Measurements from ENCODE around the gene STYX.
A peak's percentile ranks its signal among the peaks of the same experiment; 100 is the strongest.

STYX gene

DNA sequence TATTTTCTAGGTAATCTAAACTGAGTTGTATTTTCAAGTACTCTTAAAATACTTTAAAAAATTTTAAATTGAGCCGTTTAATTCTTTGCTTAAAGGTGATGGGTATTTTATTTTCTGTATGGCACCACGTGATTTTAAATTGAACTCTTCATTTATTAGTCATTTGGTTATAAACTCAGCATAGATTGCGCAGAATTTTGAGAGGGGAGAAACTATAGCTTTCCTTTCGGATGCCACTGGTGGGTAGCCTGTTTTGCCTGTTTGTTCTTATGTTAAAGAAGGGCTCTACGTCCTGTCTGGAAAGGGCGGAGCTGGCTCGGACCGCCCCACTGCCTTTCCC, 411 bp upstream of the STYX start:
- no peak overlapping the region for H3K4me3 ChIP-seq (ENCODE audit: low read depth, low read length)
- TF ChIP-seq, protein P1, sequence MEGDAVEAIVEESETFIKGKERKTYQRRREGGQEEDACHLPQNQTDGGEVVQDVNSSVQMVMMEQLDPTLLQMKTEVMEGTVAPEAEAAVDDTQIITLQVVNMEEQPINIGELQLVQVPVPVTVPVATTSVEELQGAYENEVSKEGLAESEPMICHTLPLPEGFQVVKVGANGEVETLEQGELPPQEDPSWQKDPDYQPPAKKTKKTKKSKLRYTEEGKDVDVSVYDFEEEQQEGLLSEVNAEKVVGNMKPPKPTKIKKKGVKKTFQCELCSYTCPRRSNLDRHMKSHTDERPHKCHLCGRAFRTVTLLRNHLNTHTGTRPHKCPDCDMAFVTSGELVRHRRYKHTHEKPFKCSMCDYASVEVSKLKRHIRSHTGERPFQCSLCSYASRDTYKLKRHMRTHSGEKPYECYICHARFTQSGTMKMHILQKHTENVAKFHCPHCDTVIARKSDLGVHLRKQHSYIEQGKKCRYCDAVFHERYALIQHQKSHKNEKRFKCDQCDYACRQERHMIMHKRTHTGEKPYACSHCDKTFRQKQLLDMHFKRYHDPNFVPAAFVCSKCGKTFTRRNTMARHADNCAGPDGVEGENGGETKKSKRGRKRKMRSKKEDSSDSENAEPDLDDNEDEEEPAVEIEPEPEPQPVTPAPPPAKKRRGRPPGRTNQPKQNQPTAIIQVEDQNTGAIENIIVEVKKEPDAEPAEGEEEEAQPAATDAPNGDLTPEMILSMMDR (IDR thresholded peaks at IDR 0.05; ENCODE audit: borderline replicate concordance, insufficient read depth, low read depth, low read length): no peak

DNA sequence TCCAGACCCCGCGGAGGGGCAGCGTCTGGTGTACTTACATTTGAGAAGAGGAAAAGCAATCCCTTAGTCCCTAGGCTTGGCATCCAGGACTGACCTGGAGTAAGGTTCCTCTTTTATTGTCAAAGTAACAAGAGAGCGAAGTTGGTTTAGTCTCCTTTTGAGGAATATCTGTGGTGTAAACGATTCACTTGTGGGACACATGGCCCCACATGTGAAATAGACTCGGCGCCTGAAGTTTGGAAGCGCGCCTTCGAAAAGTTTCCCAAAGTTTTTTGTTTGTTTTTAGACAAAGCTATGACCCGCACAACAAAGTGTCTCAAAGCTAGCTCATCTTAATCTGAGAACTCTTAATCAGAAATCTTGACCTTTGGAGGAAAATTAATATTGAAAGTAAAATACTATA, 744 bp downstream of the STYX start:
- TF ChIP-seq, protein P1 (IDR thresholded peaks at IDR 0.05; ENCODE audit: borderline replicate concordance, insufficient read depth, low read depth, low read length): no peak
- H3K4me3 ChIP-seq (ENCODE audit: low read depth, low read length): peak overlapping the region; percentile 77

DNA sequence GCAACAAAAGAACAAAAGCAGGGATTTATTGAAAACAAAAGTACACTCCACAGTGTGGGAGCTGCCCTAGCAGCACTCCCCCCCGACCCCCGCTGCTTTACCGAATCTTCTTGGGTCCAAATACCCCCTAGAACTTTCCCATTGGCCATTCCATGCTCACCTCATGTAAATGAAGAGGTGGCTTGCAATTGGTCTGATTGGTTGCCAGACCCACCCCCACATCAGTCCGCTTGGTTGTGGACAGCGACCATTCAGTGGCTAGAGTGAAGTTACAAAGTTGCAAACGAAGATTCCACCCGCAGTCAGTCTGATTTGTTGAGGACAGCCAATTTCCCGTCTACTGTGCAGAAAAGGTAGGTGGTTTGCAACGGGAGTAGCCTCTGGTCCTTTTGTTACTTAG, 3.9 kb downstream of the STYX start:
- no peak overlapping the region for H3K4me3 ChIP-seq (ENCODE audit: low read depth, low read length)
- TF ChIP-seq, protein P1 (IDR thresholded peaks at IDR 0.05; ENCODE audit: borderline replicate concordance, insufficient read depth, low read depth, low read length): no peak

DNA sequence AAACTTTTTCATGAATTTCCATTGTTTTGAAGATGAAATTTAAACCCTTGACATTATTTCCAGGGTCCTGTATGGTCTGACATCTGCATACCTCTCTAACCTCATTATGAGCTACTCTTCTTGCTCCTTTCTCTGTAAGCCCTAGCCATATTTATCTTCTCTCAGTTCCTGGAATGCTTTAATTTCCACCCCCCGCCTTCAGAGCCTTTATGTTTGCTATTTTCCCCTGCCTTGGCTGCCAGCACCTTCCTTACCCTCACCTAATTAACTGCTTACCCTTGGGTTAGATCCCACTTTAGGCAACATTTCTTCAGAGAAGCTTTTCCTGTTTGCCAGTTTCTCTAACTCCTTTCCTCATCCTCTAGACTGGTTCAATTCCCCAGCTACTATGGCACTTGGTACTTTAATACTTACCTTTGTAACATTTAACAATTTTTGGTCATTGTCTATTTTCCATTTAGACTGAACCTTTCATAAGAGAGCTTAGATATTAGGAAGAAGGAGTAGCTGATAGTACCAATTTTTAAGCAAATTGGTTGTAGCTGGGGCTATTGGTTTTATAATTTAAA, 6.0 kb downstream of the STYX start:
- TF ChIP-seq, protein P1 (IDR thresholded peaks at IDR 0.05; ENCODE audit: borderline replicate concordance, insufficient read depth, low read depth, low read length): no peak
- no peak overlapping the region for H3K4me3 ChIP-seq (ENCODE audit: low read depth, low read length)

DNA sequence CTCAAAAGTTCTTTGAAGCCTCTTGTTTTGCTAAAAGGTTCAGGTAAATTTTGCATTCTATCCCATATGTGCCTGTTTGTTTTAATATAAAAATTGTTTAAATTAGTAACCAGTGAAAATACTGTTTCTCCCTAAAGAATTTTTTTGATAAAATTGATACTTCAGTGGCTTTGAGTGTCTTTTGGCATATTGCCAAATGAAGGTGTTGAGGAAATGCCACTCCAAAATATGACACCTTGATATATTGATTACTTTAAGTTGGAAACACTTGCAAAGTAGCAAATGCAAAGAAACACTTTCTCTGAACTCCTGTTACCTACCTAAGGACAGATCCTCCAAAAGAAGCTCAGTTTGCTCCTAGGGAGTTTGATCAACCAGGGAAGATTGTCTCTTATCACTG, 8.4 kb downstream of the STYX start:
- TF ChIP-seq, protein P1 (IDR thresholded peaks at IDR 0.05; ENCODE audit: borderline replicate concordance, insufficient read depth, low read depth, low read length): no peak
- H3K4me3 ChIP-seq (ENCODE audit: low read depth, low read length): no peak overlapping the region

DNA sequence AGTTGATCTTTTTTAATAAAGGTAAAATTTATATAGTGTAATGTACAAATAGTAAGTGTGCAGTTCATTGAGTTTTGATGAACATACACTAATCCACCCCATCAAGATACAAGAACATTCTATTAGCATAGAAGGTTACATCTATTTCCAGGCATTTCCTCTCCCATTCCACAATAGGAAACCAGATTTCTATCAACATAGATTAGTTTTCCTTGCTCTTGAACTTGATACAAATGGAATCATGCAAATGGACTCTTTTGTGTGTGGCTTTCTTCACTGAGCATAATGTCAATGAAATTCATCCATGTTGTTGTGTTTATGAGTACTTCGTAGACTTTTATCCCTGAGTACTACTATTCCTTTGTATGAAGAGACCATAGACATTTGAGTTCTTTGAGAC, 10.8 kb downstream of the STYX start:
- no peak overlapping the region for H3K4me3 ChIP-seq (ENCODE audit: low read depth, low read length)
- TF ChIP-seq, protein P1 (IDR thresholded peaks at IDR 0.05; ENCODE audit: borderline replicate concordance, insufficient read depth, low read depth, low read length): no peak

DNA sequence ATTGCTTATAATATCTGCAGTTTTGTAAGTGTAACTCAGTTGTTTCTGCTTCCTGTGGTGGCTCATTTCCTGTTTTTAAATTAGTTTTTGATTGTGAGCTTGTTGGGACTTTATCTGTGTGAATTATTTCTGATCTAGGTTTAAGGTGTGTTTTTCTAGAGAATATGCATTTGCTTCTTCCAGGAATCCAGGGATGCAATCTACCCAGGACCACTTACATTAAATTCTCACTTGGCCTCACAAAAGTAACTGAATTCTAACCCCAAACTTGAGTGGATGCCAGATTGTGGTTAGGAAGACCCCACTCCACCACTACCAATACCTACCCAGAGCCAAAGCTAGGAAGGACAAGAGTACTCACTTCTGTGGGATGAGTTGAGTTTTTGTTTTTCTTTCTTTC, 11.9 kb downstream of the STYX start:
- TF ChIP-seq, protein P1 (IDR thresholded peaks at IDR 0.05; ENCODE audit: borderline replicate concordance, insufficient read depth, low read depth, low read length): no peak
- H3K4me3 ChIP-seq (ENCODE audit: low read depth, low read length): no peak overlapping the region
